H9 (cell line): ENCODE measurements around the gene LMBR1. TPM values are rescaled to one million over a fixed set of nuclear protein-coding genes. Genes with fewer than 3 reads are reported as not detected.

Experiments used
- DNase-seq: peaks from one replicate; pipeline ENCODE4 v3.0.0-alpha.2; 2017
- H2AFZ ChIP-seq: one replicate; pipeline ENCODE4 v1.6.1; 2013; ENCODE audit warnings: mild to moderate bottlenecking, low read length, control low read depth, moderate library complexity
- H2AK5ac ChIP-seq: 2 replicates; pipeline ENCODE4 v1.6.1; 2013; ENCODE audit warnings: low read length, control low read depth, mixed read lengths; ENCODE audit not compliant: insufficient read length
- H2BK120ac ChIP-seq: one replicate; pipeline ENCODE4 v1.6.1; 2013; ENCODE audit warnings: low read depth, mild to moderate bottlenecking, low read length, control low read depth, inconsistent platforms; ENCODE audit not compliant: poor library complexity, severe bottlenecking
- H2BK12ac ChIP-seq: 2 replicates; pipeline ENCODE4 v1.6.1; 2013; ENCODE audit warnings: low read length, control low read depth, mixed read lengths, low read depth; ENCODE audit not compliant: insufficient read length
- H2BK15ac ChIP-seq: 2 replicates; pipeline ENCODE4 v1.6.1; 2013; ENCODE audit warnings: low read depth, low read length, control low read depth
- H2BK20ac ChIP-seq: one replicate; pipeline ENCODE4 v1.6.1; 2013; ENCODE audit warnings: low read depth, mild to moderate bottlenecking, low read length, control low read depth, inconsistent platforms; ENCODE audit not compliant: poor library complexity, severe bottlenecking
- H2BK5ac ChIP-seq: 2 replicates; pipeline ENCODE4 v1.6.1; 2013; ENCODE audit warnings: low read length, control low read depth, mixed read lengths; ENCODE audit not compliant: insufficient read length
- H3K14ac ChIP-seq: 2 replicates; pipeline ENCODE4 v1.6.1; 2013; ENCODE audit warnings: low read length, control low read depth; ENCODE audit not compliant: insufficient read depth
- H3K18ac ChIP-seq: 2 replicates; pipeline ENCODE4 v1.6.1; 2013; ENCODE audit warnings: low read depth, mild to moderate bottlenecking, mixed read lengths, low read length, control low read depth; ENCODE audit not compliant: insufficient read length
- H3K23ac ChIP-seq: 2 replicates; pipeline ENCODE4 v1.6.1; 2013; ENCODE audit warnings: low read length, control low read depth, mixed read lengths, low read depth; ENCODE audit not compliant: insufficient read length
- H3K23me2 ChIP-seq: 2 replicates; pipeline ENCODE4 v1.6.1; 2013; ENCODE audit warnings: low read depth, mild to moderate bottlenecking, mixed read lengths, low read length, control low read depth; ENCODE audit not compliant: insufficient read length, poor library complexity, severe bottlenecking
- H3K27ac ChIP-seq: 2 replicates; pipeline ENCODE4 v1.5.1; 2013; ENCODE audit warnings: low read length, control low read depth, mixed read lengths, low read depth; ENCODE audit not compliant: insufficient read length
- H3K27me3 ChIP-seq: 2 replicates; pipeline ENCODE4 v1.6.1; 2013; ENCODE audit warnings: low read length, control low read depth, inconsistent platforms; ENCODE audit not compliant: insufficient read depth
- H3K4ac ChIP-seq: 2 replicates; pipeline ENCODE4 v1.6.1; 2013; ENCODE audit warnings: low read depth, mild to moderate bottlenecking, control low read depth, inconsistent platforms, low read length, moderate library complexity
- H3K4me1 ChIP-seq: 2 replicates; pipeline ENCODE4 v1.6.1; 2013; ENCODE audit warnings: low read length, control low read depth, inconsistent platforms; ENCODE audit not compliant: insufficient read depth
- H3K4me2 ChIP-seq: 2 replicates; pipeline ENCODE4 v1.6.1; 2013; ENCODE audit warnings: low read length, control low read depth, mixed read lengths; ENCODE audit not compliant: insufficient read length, insufficient read depth
- H3K56ac ChIP-seq: 2 replicates; pipeline ENCODE4 v1.6.1; 2013; ENCODE audit warnings: low read depth, mild to moderate bottlenecking, mixed read lengths, low read length, control low read depth; ENCODE audit not compliant: insufficient read length
- H3K79me1 ChIP-seq: 2 replicates; pipeline ENCODE4 v1.6.1; 2013; ENCODE audit warnings: low read depth, mild to moderate bottlenecking, moderate library complexity, low read length, control low read depth, inconsistent platforms; ENCODE audit not compliant: insufficient read depth, poor library complexity, severe bottlenecking
- H3K79me2 ChIP-seq: 2 replicates; pipeline ENCODE4 v1.6.1; 2013; ENCODE audit warnings: low read length, control low read depth, inconsistent platforms; ENCODE audit not compliant: insufficient read depth
- H3K9ac ChIP-seq: 2 replicates; pipeline ENCODE4 v1.6.1; 2013; ENCODE audit warnings: low read length, control low read depth, mixed read lengths; ENCODE audit not compliant: insufficient read length; ENCODE audit errors: extremely low read depth
- H3K9me3 ChIP-seq: one replicate; pipeline ENCODE4 v1.6.1; 2013; ENCODE audit warnings: low read depth, low read length, inconsistent platforms; ENCODE audit not compliant: control insufficient read depth
- H3T11ph ChIP-seq: one replicate; pipeline ENCODE4 v1.6.1; 2013; ENCODE audit warnings: mild to moderate bottlenecking, low read length, control low read depth, inconsistent platforms
- H4K20me1 ChIP-seq: one replicate; pipeline ENCODE4 v1.6.1; 2013; ENCODE audit not compliant: control insufficient read depth, insufficient read length, insufficient read depth
- H4K5ac ChIP-seq: 2 replicates; pipeline ENCODE4 v1.6.1; 2013; ENCODE audit warnings: low read depth, mild to moderate bottlenecking, mixed read lengths, low read length, control low read depth; ENCODE audit not compliant: insufficient read length
- H4K8ac ChIP-seq: replicated peaks from 2 replicates; pipeline ENCODE4 v1.6.1; 2013; ENCODE audit warnings: low read length, control low read depth, mixed read lengths, low read depth; ENCODE audit not compliant: insufficient read length
- H4K91ac ChIP-seq: 2 replicates; pipeline ENCODE4 v1.6.1; 2013; ENCODE audit warnings: low read depth, mild to moderate bottlenecking, moderate library complexity, mixed read lengths, low read length, control low read depth; ENCODE audit not compliant: insufficient read length
- H3K27ac Mint-ChIP-seq, 3 experiments: 2 replicates in 2 of 3; 3 replicates in 1 of 3; pipeline ENCODE4 v1.8.0; 2020 to 2021; ENCODE audit warnings: mixed read lengths in 3 of 3, mild to moderate bottlenecking in 1 of 3, moderate library complexity in 1 of 3
- H3K27me3 Mint-ChIP-seq: 2 replicates; pipeline ENCODE4 v1.8.0; 2021; ENCODE audit warnings: low read depth, mild to moderate bottlenecking, moderate library complexity, mixed read lengths
- H3K36me3 Mint-ChIP-seq, 3 experiments: 2 replicates in 2 of 3; 3 replicates in 1 of 3; pipeline ENCODE4 v1.8.0; 2020 to 2021; ENCODE audit warnings: low read depth in 3 of 3, mixed read lengths in 3 of 3; ENCODE audit not compliant: insufficient read depth in 1 of 3
- H3K4me1 Mint-ChIP-seq, 2 experiments: 2 replicates each; pipeline ENCODE4 v1.8.0; 2020; ENCODE audit warnings: mixed read lengths in 2 of 2
- H3K4me3 Mint-ChIP-seq, 2 experiments: 2 replicates in 1 of 2; 3 replicates in 1 of 2; pipeline ENCODE4 v1.8.0; 2020 to 2021; ENCODE audit warnings: mild to moderate bottlenecking in 2 of 2, mixed read lengths in 2 of 2, moderate library complexity in 1 of 2
- H3K9me3 Mint-ChIP-seq, 2 experiments: 2 replicates in 1 of 2; 3 replicates in 1 of 2; pipeline ENCODE4 v1.8.0; 2020; ENCODE audit warnings: mild to moderate bottlenecking in 2 of 2, mixed read lengths in 2 of 2, moderate library complexity in 1 of 2
- CTCF ChIP-seq: fragments of 200-600 bp; sonication (generic); conservative IDR thresholded peaks from 3 replicates; pipeline ENCODE4 v1.8.0; 2021; ENCODE audit warnings: antibody characterized with exemption, mild to moderate bottlenecking
- WGBS: extraction: QIAGEN DNeasy Blood & Tissue Kit; methylation state at CpG from one replicate; pipeline ENCODE4 v1.1.7; 2013; ENCODE audit warnings: missing lambda C conversion rate, low lambda C conversion rate, mixed read lengths; ENCODE audit not compliant: insufficient read length; ENCODE audit errors: extremely low coverage; 5-methylcytosine and 5-hydroxymethylcytosine counted together
- total RNA-seq: library from RNA; stranded (reverse); gene quantifications from 2 replicates; pipeline ENCODE4 v1.2.1, GENCODE V29; 2021

Gene LMBR1
- total RNA-seq, 1 experiment from 2014 or later: 62.3 TPM

- Histone ChIP-seq H3K4me2 (no peak overlapping the region), H2BK12ac (no peak overlapping the region), H3K14ac (no peak overlapping the region), H4K8ac (no peak overlapping the region), H2AK5ac (no peak overlapping the region), H3K4me1 (no peaks in the 10 kb centered on the region), H4K5ac (no peak overlapping the region), H2AFZ (no peak overlapping the region), H3K27me3 (no peaks in the 10 kb centered on the region), H3K79me2 (no peaks in the 10 kb centered on the region), H3K18ac (no peak overlapping the region), H3K23me2 (no peaks in the 10 kb centered on the region), H3K9me3 (no peaks in the 10 kb centered on the region), H3K9ac (no peak overlapping the region), H2BK15ac (no peak overlapping the region), H3K23ac (no peak overlapping the region), H3K4ac (no peak overlapping the region), H2BK5ac (no peak overlapping the region), H4K91ac (no peak overlapping the region), H3K56ac (no peak overlapping the region), H2BK120ac (no peak overlapping the region), H2BK20ac (no peak overlapping the region), H4K20me1 (no peaks in the 10 kb centered on the region), H3T11ph (no peak overlapping the region), H3K27ac (no peak overlapping the region), H3K79me1 (no peaks in the 10 kb centered on the region)
- no peak for DNase-seq
- no CpG with 5 or more reads among the region's 4 CpGs for WGBS
- no peaks in the 10 kb centered on the region for H3K27me3 Mint-ChIP-seq
- no peaks in the 10 kb centered on the region for H3K9me3 Mint-ChIP-seq
- no peak overlapping the region for H3K27ac Mint-ChIP-seq
- peaks cover 0 to 4% of the 10 kb centered on the region in 2 experiments; a peak in 2 of 4 replicates for H3K4me1 Mint-ChIP-seq
- no peak for TF ChIP-seq CTCF
- peaks cover 0 to 3% (median 0%) of the 10 kb centered on the region in 3 experiments; a peak in 3 of 7 replicates for H3K36me3 Mint-ChIP-seq
- no peak overlapping the region for H3K4me3 Mint-ChIP-seq
Measured at GRCh38 chr7:156722043-156722826, 170.7 kb downstream of the LMBR1 start.
